ENCODE data around the gene ANO9. TPM values are rescaled to one million over a fixed set of nuclear protein-coding genes. Genes with fewer than 3 reads are reported as not detected.

ANO9 gene
- total and polyA plus RNA-seq, 8 donors: 5.7 to 208 (median 31.6) TPM

DNA sequence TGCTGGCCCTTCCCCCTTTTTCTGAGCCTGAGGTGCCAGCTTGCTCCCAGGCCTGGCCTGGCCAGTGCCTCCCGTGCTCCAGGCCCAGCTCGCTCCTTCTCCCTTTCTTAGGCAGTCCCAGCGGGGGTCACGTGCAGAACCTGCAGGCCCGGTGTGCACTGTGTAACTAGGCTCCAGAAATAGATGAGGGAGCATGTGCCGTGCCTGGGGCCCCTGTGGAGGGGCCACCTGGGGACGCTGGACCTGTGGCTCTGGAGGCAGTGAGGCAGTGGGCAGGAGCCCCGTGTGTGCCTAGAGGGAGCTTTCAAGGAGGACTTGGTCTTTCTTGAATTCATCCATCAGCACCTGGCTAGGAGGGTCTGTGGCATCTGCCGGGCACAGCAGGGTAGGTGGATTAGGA is 19.8 kb upstream of the ANO9 start:
- 87 to 96% (median 92%) methylated on average over 8 to 9 of the region's 9 CpGs for WGBS, 5 donors
- no peak for DNase-seq
- TF ChIP-seq POLR2A (IDR thresholded peaks at IDR 0.05): no peak
- TF ChIP-seq, protein P1, sequence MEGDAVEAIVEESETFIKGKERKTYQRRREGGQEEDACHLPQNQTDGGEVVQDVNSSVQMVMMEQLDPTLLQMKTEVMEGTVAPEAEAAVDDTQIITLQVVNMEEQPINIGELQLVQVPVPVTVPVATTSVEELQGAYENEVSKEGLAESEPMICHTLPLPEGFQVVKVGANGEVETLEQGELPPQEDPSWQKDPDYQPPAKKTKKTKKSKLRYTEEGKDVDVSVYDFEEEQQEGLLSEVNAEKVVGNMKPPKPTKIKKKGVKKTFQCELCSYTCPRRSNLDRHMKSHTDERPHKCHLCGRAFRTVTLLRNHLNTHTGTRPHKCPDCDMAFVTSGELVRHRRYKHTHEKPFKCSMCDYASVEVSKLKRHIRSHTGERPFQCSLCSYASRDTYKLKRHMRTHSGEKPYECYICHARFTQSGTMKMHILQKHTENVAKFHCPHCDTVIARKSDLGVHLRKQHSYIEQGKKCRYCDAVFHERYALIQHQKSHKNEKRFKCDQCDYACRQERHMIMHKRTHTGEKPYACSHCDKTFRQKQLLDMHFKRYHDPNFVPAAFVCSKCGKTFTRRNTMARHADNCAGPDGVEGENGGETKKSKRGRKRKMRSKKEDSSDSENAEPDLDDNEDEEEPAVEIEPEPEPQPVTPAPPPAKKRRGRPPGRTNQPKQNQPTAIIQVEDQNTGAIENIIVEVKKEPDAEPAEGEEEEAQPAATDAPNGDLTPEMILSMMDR (IDR thresholded peaks at IDR 0.05): no peak
- TF ChIP-seq EP300 (IDR thresholded peaks at IDR 0.05): no peak
- no peak for TF ChIP-seq POLR2AphosphoS5 (IDR thresholded peaks at IDR 0.05)
- Histone ChIP-seq H3K27me3 (no peaks in the 10 kb centered on the region), H3K4me1 (no peaks in the 10 kb centered on the region), H3K9me3 (no peaks in the 10 kb centered on the region), H3K36me3 (peaks cover 8 to 54% (median 47%) of the 10 kb centered on the region in 4 donors), H3K27ac (no peak overlapping the region), H3K4me3 (no peak overlapping the region)
- intact Hi-C loops (cut with DNase I; ENCODE audit: low total_unique reads): no loop called here

DNA sequence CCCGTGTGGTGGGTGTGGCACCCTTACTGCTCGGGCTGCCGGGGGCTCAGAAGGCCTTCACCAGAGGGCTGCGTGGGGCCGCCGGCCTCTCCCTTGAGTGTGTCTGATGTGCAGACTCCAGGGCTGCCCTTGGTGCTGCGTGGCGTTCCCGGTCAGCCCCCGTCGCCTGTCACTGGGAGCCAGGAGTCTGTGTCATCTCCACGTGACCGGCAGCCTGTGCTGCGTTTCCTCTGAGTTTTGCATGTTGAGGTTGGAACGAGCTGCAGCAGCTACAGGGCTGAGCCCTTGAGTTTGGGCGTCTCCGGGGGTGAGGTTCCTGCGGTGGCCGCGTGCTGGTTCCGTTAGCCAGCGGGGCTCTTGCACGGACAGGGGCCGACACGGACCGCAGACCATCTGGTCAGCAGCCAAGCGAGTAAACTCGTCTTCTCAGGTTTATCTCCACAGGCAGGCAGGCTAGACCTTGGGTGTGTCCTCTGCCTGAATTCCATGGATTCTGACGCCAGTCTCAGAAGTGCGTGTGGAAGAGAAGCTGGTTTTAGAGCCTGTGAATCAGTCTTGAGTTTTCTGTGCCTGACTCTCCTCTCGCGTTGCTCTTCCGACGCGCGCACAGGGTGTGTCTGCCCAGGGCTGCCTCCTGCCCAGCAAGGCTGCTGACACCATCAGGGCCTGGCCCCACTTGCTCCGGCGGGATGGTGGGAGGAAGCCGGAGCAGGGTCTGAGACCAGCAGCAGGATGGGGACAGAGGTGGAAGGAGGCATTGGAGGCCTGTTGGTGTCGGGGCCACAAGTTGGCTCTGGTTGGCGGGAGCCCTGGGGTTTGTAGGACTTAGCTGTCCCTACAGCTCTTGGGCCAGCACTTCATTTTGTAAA is 18.8 kb upstream of the ANO9 start:
- Histone ChIP-seq H3K27me3 (no peaks in the 10 kb centered on the region), H3K4me1 (peaks cover 0 to 4% (median 2%) of the 10 kb centered on the region in 4 donors), H3K9me3 (no peaks in the 10 kb centered on the region), H3K27ac (no peak overlapping the region), H3K36me3 (peaks cover 8 to 58% (median 49%) of the 10 kb centered on the region in 4 donors), H3K4me3 (no peak overlapping the region)
- no peak for DNase-seq
- 64 to 83% (median 82%) methylated on average over 35 to 41 of the region's 41 CpGs for WGBS, 5 donors
- intact Hi-C loops (cut with DNase I; ENCODE audit: low total_unique reads): no loop called here
- TF ChIP-seq POLR2A (IDR thresholded peaks at IDR 0.05) (no peak), EP300 (IDR thresholded peaks at IDR 0.05) (no peak), POLR2AphosphoS5 (IDR thresholded peaks at IDR 0.05) (no peak)
- TF ChIP-seq, protein P1 (IDR thresholded peaks at IDR 0.05): no peak

DNA sequence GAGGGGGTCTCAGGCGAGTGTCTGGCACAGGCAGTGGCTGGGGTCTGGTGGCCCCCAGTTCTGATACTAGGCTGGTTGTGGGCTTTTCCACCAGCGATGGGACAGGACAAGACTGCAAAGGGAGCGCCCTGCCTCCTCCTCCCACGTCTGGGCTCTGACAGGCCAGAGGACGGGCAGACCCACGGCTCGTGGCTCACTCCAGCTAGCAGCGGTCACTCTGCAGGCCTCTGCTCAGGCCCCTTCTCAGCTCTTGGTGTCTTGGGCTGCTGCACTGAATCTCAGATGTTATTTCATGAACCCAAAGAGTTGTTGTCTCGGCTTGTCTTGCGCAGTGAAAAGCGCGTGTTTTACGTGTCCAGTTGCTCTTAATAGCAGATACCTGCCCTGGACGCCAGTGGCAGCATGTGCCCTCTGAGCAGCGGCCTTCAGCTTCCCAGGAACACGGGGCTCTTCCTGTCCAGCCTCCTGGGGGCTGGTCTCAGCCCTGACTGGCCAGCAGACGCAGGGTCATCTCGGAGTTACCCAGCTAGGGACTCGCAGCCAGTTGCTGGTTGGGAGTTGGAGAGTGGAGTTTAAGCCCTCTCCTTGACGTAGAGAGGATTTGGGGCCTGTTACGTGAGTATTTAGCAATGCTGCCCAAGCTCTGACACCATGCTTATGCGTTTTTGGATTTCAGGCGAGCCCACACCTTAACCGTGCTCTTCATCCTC is 17.9 kb upstream of the ANO9 start:
- intact Hi-C loops (cut with DNase I; ENCODE audit: low total_unique reads): no loop called here
- 91 to 96% (median 95%) methylated on average over 23 to 24 of the region's 24 CpGs for WGBS, 5 donors
- TF ChIP-seq EP300 (IDR thresholded peaks at IDR 0.05) (no peak), POLR2AphosphoS5 (IDR thresholded peaks at IDR 0.05) (no peak), POLR2A (IDR thresholded peaks at IDR 0.05) (no peak)
- TF ChIP-seq, protein P1 (IDR thresholded peaks at IDR 0.05): no peak
- no peaks in the 10 kb centered on the region for H3K9me3 ChIP-seq
- no peak for DNase-seq
- peaks cover 8 to 59% (median 48%) of the 10 kb centered on the region in 4 donors for H3K36me3 ChIP-seq
- no peaks in the 10 kb centered on the region for H3K27me3 ChIP-seq
- H3K27ac ChIP-seq: no peak overlapping the region
- peaks cover 0 to 4% (median 2%) of the 10 kb centered on the region in 4 donors for H3K4me1 ChIP-seq
- no peak overlapping the region for H3K4me3 ChIP-seq

DNA sequence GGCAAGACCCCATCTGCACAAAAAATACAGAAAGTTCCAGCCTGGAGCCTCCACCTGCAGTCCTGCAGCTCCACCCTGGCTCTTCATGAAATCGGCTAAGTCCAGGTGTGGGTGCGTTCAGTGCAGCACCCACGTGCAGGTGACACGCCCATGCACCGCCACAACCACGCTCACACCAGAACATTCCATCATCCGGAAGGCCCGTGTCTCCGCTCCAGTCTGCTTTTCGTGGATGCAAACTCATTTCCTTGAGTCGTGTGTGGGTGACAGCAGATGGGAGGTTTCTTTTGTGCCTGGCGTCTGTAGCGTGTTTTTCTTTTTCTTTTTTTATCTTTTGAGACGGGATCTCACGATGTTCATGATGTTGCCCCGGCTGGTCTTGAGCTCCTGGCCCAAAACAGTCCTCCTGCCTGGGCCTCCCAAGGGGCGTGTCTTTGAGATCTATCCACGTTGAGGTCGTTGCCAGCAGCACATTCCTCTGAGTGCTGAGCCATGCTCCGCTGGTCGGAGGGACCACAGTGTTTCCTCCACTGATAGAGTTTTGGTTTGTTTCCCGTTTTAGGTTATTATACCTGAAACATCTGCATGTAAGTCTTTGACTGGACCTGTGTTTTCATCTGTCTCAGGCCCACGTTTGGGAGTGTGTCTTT is 15.4 kb upstream of the ANO9 start:
- intact Hi-C loops (cut with DNase I; ENCODE audit: low total_unique reads): no loop called here
- 73 to 79% (median 77%) methylated on average over 23 of the region's 23 CpGs for WGBS, 5 donors
- H3K36me3 ChIP-seq: peaks cover 5 to 66% (median 56%) of the 10 kb centered on the region in 4 donors

More for the DNA sequence above, 15.4 kb upstream of the ANO9 start:
- no peak overlapping the region for H3K27ac ChIP-seq
- peaks cover 0 to 5% (median 4%) of the 10 kb centered on the region in 4 donors for H3K4me1 ChIP-seq
- H3K9me3 ChIP-seq: no peaks in the 10 kb centered on the region
- H3K27me3 ChIP-seq: no peaks in the 10 kb centered on the region
- no peak for TF ChIP-seq POLR2AphosphoS5 (IDR thresholded peaks at IDR 0.05)
- no peak for TF ChIP-seq EP300 (IDR thresholded peaks at IDR 0.05)
- TF ChIP-seq POLR2A (IDR thresholded peaks at IDR 0.05): no peak
- TF ChIP-seq, protein P1 (IDR thresholded peaks at IDR 0.05): no peak
- no peak for DNase-seq
- H3K4me3 ChIP-seq: no peak overlapping the region

Measured in stomach (tissue), 9 donors.